HG03378 (cell line): ENCODE data around the gene ZBTB7C.

ENCODE experiments used
- ATAC-seq: cut with Tn5 transposase; IDR thresholded peaks from one replicate; pipeline ENCODE4 v1.9.1; 2021; ENCODE audit warnings: mild to moderate bottlenecking, moderate library complexity; ENCODE audit not compliant: unreplicated experiment

The ZBTB7C gene

GRCh38 chr18:48199399-48199798 is 209.8 kb downstream of the ZBTB7C start:
- ATAC-seq: no peak

- ATAC-seq: no peak
Measured at GRCh38 chr18:48197819-48198218, 211.4 kb downstream of the ZBTB7C start.

- ATAC-seq: no peak
Measured at GRCh38 chr18:48195787-48196186, 213.4 kb downstream of the ZBTB7C start.

- no peak for ATAC-seq
Measured at GRCh38 chr18:48194591-48195181, 214.5 kb downstream of the ZBTB7C start.

- ATAC-seq: no peak
Measured at GRCh38 chr18:48193521-48194492, 215.4 kb downstream of the ZBTB7C start.

GRCh38 chr18:48192542-48192941 is 216.6 kb downstream of the ZBTB7C start:
- ATAC-seq: no peak

- ATAC-seq: no peak
Measured at GRCh38 chr18:48191494-48191893, 217.7 kb downstream of the ZBTB7C start.

GRCh38 chr18:48190994-48191393 is 218.2 kb downstream of the ZBTB7C start:
- ATAC-seq: no peak

- ATAC-seq: no peak
Measured at GRCh38 chr18:48188609-48189008, 220.6 kb downstream of the ZBTB7C start.

GRCh38 chr18:48186861-48187260 is 222.3 kb downstream of the ZBTB7C start:
- no peak for ATAC-seq

GRCh38 chr18:48186131-48186766 is 222.9 kb downstream of the ZBTB7C start:
- no peak for ATAC-seq

- no peak for ATAC-seq
Measured at GRCh38 chr18:48184118-48184517, 225.1 kb downstream of the ZBTB7C start.

- no peak for ATAC-seq
Measured at GRCh38 chr18:48183613-48184012, 225.6 kb downstream of the ZBTB7C start.

GRCh38 chr18:48182779-48183178 is 226.4 kb downstream of the ZBTB7C start:
- no peak for ATAC-seq

GRCh38 chr18:48181857-48182256 is 227.3 kb downstream of the ZBTB7C start:
- no peak for ATAC-seq

GRCh38 chr18:48181087-48181823 is 227.9 kb downstream of the ZBTB7C start:
- ATAC-seq: no peak

- ATAC-seq: no peak
Measured at GRCh38 chr18:48179666-48180065, 229.5 kb downstream of the ZBTB7C start.

GRCh38 chr18:48179001-48179400 is 230.2 kb downstream of the ZBTB7C start:
- ATAC-seq: no peak

GRCh38 chr18:48176909-48177308 is 232.3 kb downstream of the ZBTB7C start:
- ATAC-seq: no peak

- no peak for ATAC-seq
Measured at GRCh38 chr18:48173557-48173956, 235.6 kb downstream of the ZBTB7C start.
